Measurements from ENCODE around the gene KRTAP4-11.
"Not testable (repeated sequence)": the region's sequence is repeated elsewhere in the genome, so short reads cannot be mapped to it uniquely, and the experiment has no call there.

Gene KRTAP4-11

DNA sequence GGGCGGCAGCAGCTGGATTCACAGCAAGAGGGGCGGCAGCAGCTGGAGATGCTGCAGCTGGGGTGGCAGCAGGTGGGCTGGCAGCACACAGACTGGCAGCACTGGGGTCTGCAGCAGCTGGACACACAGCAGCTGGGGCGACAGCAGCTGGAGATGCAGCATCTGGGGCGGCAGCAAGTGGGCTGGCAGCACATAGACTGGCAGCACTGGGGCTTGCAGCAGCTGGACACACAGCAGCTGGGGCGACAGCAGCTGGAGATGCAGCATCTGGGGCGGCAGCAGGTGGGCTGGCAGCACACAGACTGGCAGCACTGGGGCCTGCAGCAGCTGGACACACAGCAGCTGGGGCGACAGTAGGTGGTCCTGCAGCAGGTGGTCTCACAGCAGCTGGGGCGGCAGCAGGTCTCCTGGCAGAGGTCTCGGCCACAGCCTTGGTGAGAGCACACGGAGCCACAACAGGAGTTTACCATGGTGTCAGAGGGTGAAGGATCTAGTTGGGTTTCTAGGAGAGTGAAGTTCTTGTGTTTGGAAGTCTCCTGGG is at the start of gene KRTAP4-11:
Gene KRTAP4-11 (minus strand): TSS at position 528 of the 541 bp plus-strand sequence. CDS start 58 bp downstream, at position 470.
- DNase-seq: not testable (repeated sequence)

DNA sequence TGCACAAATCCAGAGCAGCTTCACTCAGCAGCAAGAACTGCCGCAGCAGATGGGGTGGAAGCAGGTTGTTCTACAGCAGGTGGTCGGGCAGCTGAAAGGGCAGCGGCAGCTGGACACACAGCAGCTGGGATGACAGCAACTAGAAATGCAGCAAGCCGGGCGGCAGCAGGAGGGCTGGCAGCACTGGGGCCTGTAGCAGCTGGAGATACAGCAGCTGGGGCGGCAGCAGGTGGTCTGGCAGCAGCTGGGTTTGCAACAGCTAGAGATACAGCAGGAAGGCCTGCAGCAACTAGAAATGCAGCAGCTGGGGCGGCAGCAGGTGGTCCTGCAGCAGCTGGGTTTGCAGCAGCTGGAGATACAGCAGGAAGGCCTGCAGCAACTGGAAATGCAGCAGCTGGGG is 49.4 kb upstream of the KRTAP4-11 start:
- DNase-seq: no peak

DNA sequence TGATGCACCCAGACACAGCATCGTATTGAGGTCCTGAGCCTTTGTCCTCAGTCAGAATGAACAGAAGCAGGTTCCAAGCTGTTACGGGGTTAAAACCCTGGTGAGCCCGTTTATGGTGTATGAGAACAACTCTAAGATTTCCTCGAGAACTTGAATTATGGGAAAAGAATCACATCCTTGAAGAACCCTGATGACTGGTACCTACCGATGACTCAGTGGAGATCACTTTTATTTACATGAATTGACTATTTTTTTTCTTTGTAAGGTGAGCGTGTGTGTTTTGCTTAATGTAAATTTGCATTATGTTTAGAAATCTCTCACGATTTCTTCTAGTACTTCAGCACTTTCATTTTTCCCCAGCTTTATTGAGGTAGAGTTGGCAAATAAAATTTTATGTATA is 45.7 kb upstream of the KRTAP4-11 start:
- no peak for DNase-seq

DNA sequence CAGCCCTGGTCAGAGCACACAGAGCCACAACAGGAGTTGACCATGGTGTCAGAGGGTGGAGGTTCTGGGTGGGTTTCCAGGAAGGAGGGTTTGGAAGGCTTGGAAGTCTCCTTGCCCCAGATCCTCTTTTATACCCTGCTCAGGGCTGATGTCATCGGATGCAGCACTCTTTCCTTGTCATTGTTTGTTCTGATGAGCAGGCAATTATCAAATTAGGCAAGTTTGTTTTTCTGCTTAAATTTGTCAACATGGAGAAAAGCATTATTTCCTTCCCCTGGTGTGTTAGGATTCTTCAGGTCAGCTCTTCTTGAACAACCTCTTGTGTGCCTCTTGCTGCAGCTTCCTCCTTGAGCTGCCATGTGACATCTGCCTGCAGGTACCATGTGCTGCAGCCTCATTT is 42.5 kb upstream of the KRTAP4-11 start, which contains the start of gene KRTAP4-4:
Gene KRTAP4-4 (minus strand): TSS at position 101 of the 400 bp plus-strand sequence. CDS start 57 bp downstream, at position 44.
- no peak for DNase-seq

DNA sequence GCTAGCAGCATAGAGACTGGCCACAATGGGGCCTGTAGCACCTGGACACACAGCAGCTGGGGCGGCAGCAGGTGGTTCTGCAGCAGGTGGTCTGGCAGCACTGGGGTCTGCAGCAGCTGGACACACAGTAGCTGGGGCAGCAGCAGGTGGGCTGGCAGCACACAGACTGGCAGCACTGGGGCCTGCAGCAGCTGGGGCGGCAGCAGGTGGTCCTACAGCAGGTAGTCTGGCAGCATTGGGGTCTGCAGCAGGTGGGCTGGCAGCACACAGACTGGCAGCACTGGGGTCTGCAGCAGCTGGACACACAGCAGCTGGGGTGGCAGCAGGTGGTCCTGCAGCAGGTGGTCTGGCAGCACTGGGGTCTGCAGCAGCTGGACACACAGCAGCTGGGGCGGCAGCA is 42.0 kb upstream of the KRTAP4-11 start:
- not testable (repeated sequence) for DNase-seq

DNA sequence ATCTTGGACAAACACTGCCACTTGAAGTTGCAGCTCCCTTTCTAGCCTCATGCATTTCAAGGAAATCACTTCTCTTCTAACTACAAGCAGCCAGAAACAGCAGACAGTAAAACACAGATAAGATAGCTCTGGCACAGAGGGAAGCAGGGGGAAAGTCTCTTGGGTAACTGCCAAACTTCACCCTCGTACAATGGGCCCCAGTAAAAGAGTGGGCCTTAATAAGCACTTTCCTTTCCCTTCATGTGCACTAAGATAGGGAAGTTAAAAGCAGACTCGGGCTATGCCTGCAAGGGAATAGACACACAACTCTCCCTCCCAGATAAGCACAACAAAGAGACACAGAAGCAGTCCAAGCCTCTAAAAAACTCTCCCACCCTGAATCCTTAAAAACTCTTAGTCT is 35.7 kb upstream of the KRTAP4-11 start:
- no peak for DNase-seq

DNA sequence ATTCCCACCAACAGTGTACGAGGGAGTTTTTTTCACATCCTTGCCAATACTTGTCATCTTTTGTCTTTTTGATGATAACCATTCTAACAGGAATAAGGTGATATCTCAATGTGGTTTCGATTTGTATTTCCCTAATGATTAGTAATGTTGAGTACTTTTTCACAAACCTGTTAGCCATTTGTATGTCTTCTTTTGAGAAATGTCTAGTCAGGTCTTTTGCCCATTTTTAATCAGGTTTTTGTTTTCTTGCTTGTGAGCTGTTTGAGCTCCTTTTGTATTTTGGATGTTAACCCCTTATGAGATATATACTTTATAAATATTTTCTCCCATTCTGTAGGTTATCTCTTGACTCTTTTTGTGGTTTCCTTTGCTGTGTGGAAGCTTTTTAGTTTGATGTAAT is 33.4 kb upstream of the KRTAP4-11 start:
- DNase-seq: no peak

DNA sequence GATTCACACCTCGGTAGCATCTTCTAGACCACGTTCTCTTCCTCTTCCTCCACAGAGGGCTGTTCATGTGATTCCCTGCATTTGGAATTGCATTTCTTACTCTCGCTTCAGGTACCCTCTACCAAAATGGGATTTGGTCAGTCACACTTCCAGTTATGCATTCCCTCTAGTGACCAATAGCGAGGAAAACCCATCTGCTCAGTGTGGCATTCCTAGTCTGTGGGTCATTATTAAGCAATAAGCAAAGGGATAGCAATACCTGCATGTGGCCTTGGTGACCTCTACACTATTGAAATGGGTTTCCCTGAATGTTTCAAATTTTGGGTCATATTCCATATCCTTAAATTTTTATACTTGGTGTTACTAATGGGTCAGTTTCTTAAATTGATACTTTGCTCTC is 31.9 kb upstream of the KRTAP4-11 start:
- DNase-seq: no peak

DNA sequence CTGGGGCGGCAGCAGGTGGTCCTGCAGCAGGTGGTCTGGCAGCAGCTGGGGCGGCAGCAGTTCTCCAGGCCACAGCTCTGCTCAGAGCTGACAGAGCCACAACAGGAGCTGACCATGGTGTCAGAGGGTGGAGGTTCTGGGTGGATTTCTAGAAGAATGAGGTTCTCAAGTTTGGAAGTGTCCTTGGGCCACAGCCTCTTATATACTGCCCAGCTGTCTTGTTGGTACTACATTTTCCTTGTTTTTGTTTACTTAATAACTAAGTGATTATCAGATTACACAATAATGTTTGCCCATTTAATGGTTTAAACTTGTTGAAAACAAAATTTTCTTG is 31.4 kb upstream of the KRTAP4-11 start, which contains the start of gene KRTAP4-5:
Gene KRTAP4-5 (minus strand): TSS at position 174 of the 334 bp plus-strand sequence. CDS start 58 bp downstream, at position 116.
- DNase-seq: no peak

DNA sequence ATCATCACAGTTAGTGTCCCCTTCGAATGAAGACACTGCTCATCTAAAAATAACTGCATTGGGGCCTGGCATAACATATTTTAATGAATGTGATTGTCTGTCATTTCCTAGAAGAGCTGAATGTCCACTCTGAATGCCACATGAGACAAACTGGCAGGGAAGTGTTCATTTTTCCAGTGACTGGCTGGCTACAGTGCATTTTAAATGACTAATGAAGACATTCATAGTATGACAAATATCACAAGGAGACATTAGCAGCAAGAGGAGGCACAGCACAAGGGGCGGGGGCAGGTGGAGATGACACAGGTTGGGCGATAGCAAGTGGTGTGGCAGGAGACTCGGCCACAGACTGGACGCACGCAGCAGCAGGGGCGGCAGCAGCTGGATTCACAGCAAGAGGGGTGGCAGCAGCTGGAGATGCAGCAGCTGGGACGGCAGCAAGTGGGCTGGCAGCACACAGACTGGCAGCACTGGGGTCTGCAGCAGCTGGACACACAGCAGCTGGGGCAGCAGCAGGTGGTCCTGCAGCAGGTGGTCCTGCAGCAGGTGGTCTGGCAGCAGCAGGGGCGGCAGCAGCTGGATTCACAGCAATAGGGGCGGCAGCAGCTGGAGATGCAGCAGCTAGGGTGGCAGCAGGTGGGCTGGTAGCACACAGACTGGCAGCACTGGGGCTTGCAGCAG is 30.9 kb upstream of the KRTAP4-11 start:
- DNase-seq: not testable (repeated sequence)

DNA sequence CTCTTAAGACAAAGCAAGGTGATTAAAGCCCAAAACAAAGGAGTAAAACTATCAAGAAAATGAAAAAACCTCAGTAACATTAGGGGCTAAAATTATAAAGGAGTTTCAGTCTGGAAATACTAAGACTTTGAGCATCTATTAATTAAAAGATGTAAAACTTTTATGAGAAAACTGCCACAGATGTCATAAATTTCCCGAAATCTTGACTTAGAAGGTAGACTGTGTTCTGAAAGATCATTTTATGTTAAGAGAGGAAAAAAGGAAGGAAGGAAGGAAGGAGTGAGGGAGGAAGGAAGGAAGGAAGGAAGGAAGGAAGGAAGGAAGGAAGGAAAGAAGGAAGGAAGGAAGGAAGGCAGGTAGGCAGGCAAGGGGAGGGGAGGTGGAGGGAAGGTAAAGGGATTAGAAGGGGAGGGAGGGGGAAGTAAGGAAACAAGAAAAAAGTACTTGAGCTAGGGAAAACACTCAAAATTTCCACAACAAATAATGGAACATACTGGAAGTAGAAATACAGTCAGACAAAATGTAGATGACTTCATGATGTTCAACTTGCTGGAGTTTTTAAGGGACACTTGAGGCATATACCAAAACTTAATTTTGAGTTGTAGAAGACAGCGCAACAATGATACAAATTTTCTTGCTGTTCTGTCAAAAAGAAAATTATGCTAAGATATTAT is 29.5 kb upstream of the KRTAP4-11 start:
- DNase-seq: no peak

DNA sequence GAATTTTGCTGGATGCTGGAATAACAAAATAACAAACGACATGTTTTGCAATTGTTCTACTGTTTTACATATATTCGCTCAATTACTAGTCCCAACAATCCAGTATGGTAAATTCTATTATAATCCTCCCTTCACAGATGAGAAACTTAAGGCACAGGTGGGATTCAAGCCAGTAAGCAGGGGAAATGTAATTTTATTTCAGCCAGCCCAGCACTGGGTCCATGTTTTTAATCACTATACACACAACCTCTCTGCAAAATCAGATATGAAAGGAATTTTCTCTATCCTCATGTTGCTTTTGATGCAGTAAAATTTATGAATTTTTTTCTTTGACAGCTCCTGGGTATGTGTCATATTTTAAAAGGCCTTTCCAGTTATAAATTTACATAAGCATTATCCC is 27.1 kb upstream of the KRTAP4-11 start:
- DNase-seq: no peak

DNA sequence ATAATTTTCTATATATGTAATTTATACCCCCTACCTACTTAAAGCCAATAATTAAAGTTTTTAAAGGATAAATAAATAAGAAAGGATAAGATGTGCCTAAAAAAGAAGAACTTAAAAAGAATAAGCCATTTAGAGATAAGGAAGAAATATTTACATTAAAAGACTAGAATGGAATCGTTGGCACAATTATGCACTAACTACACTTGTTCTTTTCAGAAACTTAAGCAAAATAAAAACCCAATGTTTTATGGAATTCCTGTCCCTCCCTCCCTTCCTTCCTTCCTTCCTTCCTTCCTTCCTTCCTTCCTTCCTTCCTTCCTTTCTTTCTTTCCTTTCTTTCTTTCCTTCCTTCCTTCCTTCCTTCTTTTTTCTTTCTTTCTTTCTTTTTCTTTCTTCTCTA is 26.7 kb upstream of the KRTAP4-11 start:
- no peak for DNase-seq

DNA sequence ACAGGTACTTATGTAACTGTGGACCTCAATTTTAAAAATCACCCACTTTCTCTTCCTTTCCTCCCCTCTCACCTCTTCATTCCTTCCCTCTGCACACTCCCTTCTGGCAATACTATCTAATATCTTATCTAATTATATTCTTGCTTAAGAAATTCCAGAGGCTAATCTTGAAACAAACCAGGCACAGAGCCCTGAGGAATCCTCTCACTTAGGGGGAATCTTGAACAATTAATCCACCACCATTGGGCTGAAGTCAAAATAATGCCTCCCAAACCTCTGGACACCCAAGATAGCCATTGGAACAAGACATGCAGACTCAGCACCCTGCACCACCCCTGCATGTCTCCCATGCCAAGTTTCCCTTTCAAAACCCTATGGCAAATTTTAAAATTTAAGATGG is 23.2 kb upstream of the KRTAP4-11 start:
- no peak for DNase-seq

DNA sequence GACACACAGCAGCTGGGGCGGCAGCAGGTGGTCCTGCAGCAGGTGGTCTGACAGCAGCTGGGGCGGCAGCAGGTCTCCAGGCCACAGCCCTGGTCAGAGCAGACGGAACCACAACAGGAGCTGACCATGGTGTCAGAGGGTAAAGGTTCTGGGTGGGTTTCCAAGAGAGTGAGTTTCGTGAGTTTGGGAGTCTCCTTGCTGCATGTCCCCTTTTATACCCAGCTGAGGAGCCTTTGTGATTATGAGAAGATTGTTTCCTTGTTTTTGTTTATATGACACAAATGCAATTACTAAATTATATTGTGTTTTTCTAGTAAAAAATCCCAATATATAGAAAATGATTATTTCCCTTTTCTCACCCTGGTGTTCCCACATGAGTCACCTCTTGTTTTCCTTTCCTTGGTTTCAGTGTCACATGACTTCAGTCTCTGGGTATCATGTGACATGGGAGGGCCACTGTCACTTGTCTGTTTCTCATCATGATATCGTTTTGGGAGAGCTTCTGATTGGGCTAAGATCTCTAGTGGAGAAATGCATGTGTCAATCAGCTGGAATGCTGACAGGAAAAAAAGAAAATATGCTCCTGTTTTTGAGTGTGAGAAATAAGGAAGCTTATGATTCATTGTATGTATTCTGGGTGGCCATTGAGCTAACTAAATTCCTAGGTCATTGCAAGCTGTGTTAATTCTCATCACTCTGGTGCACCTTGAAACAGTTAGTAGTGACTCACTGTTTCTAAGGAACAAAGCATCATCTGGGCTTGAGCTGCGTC is 22.4 kb upstream of the KRTAP4-11 start, which contains the start of gene KRTAP4-6:
Gene KRTAP4-6 (minus strand): TSS at position 185 of the 772 bp plus-strand sequence. CDS start 57 bp downstream, at position 128.
- no peak for DNase-seq

DNA sequence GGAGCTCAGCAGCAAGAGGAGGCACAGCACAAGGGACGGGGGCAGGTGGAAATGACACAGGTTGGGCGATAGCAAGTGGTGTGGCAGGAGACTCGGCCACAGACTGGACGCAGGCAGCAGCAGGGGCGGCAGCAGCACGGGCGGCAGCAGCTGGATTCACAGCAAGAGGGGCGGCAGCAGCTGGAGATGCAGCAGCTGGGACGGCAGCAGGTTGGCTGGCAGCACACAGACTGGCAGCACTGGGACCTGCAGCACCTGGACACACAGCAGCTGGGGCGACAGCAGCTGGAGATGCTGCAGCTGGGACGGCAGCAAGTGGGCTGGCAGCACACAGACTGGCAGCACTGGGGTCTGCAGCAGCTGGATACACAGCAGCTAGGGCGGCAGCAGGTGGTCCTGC is 21.7 kb upstream of the KRTAP4-11 start:
- DNase-seq: not testable (repeated sequence)

DNA sequence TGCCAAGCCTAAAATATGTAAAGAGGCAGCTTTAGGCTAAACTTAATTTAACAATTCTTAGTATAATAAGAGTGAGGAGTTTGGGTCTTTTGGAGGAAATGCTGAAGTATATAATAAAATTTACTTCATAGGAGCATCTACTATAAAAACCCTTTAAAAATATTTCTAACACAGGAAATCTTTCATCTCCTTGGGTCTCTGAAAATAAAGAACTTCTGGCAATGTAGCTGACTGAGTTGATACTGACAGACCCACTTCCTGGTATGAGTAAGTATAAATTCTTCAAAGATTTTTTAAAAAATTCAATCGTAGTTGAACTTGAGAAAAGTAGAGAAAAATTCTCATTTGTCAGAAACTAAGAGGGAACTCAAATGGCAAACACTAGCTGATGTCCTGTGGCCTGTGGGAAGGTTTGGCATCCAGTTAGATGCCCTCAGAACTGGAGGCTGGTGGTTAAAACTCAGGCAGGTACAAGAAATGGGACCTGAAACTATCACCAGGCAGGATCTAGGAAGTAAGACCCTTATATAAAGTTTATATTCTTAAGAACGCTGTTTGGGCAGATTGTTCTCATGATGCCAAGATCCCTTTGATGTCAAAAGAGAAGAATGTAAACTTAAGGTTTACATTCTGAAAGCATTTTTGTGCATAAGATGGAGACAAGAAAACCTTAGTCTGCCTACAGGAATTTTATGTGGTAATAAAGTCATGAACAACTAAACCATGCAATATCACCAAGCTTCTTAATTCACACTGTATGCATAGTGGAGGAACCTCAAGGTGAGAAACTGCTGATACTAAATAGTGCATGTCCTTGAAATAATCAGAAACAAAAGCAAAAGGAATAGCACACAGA is 15.9 kb upstream of the KRTAP4-11 start:
- DNase-seq: no peak

DNA sequence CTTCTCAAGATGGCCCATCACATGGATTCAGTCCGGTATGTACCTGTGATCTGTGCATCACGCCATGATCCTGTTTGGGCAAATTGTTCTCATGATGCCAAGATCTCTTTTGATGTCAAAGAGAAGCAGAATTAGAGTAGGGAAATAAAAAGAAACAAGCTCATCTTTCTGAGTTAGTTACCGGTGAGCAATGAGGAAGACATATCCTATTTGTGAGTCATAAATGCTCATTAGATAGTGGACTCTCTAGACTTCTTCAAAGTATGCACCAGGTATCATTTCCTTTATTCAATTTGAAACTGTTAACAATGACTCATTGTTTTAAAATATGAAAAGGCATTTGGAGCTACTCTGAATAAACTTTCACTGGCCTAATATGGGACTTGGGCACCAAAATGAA is 13.8 kb upstream of the KRTAP4-11 start:
- no peak for DNase-seq

DNA sequence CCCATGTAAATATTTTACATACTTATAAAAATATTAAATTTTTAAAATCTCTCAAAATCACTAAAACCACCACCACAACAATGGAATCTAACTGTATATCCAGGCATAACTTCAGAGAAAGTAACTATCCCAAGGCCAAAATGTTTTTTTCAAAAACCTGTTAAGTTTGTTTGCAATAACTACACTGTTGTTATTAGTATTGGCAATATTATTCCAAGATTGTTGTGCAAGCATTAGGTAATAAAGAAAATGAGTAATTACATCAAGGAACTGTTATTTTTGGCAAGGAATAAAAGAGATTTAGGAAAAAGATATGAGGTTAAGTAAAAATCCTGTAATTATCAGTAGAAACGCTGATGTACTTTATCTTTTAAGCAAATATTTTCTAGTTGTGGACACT is 9.2 kb upstream of the KRTAP4-11 start:
- DNase-seq: no peak

DNA sequence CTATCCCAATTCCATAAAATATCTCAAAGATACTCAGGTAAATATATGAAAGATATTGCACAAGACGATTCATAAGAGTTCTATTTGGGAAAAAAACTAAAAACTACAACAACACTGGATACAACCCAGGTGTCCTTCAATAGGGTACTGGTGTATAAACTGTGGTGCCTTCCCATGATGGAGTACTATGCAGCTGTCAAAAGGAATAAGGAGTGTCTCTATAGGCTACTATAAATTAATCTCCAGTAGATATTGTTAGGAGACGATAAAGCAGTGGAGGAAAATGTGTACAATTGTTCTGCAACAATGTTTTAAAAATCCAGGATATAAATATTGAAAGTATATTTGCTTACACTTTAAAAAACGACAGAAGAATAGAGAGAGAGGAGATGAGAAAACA is 8.2 kb upstream of the KRTAP4-11 start:
- DNase-seq: no peak

DNA sequence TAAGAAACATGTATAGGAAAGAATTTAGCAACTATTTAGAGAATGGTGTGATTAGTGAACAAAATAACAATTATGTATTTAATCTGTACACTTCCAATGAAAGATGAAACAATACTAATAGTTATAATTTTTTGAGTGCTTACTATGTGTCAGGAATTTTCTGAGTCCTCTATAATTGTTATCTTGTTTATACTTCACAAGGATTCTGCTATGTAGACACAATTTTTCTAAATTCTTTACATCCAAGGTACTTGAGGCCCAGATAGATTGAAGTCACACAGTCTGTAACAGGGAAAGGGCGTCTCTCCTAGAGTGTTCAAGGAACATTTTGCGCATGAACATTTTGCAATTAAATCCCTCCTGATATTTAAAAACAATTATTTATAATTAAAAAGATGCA is 6.9 kb upstream of the KRTAP4-11 start:
- no peak for DNase-seq

DNA sequence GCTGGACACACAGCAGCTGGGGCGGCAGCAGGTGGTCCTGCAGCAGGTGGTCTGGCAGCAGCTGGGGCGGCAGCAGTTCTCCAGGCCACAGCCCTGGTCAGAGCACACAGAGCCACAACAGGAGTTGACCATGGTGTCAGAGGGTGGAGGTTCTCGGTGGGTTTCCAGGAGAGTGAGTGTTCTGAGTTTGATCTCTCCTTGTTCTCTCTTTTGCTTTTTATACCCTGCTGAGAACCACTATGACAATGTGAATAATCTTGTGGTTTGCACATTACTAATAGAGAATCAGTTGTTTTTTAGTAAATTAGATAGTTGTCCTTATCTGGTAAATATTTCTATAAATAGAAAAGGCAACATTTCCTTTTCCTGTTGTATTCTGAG is 5.8 kb upstream of the KRTAP4-11 start, which contains the start of gene KRTAP4-12:
Gene KRTAP4-12 (minus strand): TSS at position 192 of the 381 bp plus-strand sequence. CDS start 60 bp downstream, at position 132.
- not testable (repeated sequence) for DNase-seq

Measured in NCI-H1417 treated with DMSO at 0.1 percent for 48 hours (cell line).